ENCODE data around the gene FRMD1. TPM values are rescaled to one million over a fixed set of nuclear protein-coding genes. Genes with fewer than 3 reads are reported as not detected.

The FRMD1 gene
- total RNA-seq, 1 experiment from 2014 or later: not detected

Other genes starting within 250 kb of the FRMD1 start
- not detected in 2 replicates for gene KIF25, start 81.5 kb downstream of the FRMD1 start, total RNA-seq (2014; rRNA removed; shearing (Covaris generic); ENCODE audit: low replicate concordance)
- not detected in 2 replicates for gene DACT2, start 240.6 kb upstream of the FRMD1 start, total RNA-seq (2014; rRNA removed; shearing (Covaris generic); ENCODE audit: low replicate concordance)

Measured in MG63 (cell line).